Activated CD4-positive, alpha-beta T cell treated with anti-CD3 and anti-CD28 coated beads for 48 hours (primary cell): ENCODE measurements around the gene DNAJC24.
"Not testable (repeated sequence)": the region's sequence is repeated elsewhere in the genome, so short reads cannot be mapped to it uniquely, and the experiment has no call there.

ENCODE experiments used
- DNase-seq: peaks from one replicate; pipeline ENCODE4 v3.0.0-alpha.2; 2020

DNAJC24 gene, protein sequence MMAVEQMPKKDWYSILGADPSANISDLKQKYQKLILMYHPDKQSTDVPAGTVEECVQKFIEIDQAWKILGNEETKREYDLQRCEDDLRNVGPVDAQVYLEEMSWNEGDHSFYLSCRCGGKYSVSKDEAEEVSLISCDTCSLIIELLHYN

GRCh38 chr11:31369348-31370329 is at the start of gene DNAJC24, which contains the start of gene DCDC1:
Gene DNAJC24, plus strand, starts transcription at chr11:31369860. Its CDS starts 889 bp downstream, at chr11:31370749.
Gene DCDC1, minus strand, starts transcription at chr11:31369739. Its CDS starts 41,459 bp downstream, at chr11:31328280.
- peak; percentile 95 for DNase-seq

DNA sequence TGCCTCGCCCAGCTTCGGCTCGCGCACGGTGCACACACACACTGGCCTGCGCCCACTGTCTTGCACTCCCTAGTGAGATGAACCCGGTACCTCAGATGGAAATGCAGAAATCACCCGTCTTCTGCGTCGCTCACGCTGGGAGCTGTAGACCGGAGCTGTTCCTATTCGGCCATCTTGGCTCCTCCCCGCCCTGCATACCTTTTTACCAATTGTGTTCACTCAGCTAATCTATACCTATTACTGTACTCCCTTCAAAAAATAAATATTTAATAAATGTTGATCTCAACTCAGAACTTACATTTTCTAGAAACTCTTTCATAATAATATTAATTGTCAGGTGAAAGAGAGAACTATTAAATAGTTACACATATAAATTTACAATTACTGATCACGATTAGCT is 48.2 kb upstream of the DNAJC24 start:
- not testable (repeated sequence) for DNase-seq

- no peak for DNase-seq
Observed at GRCh38 chr11:31323145-31323544, 46.5 kb upstream of the DNAJC24 start.

DNA sequence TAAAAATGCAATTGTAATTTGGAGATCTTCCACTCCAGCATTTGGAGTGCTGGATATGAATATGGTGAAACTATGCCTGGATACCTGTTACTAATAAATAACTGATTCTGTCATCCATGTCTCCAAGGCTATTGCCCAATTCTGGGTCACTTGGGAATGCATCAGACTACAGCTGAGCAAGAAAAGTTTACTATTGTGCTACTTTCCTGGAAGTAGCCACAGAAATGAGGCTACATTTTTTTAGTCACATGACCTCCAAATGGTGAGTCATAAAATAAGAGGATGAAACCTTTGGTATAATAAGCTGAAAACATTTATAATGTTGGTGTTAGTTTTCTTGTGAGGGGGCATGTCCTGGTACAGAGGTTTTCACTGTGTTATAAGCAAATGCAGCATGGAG is 44.5 kb upstream of the DNAJC24 start:
- no peak for DNase-seq

GRCh38 chr11:31326470-31327148 is 43.1 kb upstream of the DNAJC24 start:
- no peak for DNase-seq

DNA sequence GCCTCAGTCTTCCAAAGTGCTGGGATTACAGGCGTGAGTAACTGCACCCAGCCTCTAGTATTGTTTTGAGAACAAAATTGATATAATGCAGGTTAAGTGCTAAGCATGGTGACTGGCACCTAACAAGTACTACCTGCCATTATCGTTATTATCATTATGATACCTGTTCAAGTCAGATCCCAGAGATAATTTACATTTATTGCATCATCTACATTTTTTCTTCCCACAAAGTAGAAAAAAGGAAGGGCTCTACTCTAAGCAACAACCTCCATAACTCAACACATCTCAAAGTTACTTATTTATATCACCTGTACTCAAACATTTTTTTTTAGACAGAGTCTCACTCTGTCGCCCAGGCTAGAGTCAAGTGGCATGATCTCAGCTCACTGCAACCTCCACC is 42.2 kb upstream of the DNAJC24 start:
- DNase-seq: no peak

GRCh38 chr11:31328697-31329096 is 41.0 kb upstream of the DNAJC24 start:
- no peak for DNase-seq

- DNase-seq: no peak
Observed at GRCh38 chr11:31337806-31338205, 31.9 kb upstream of the DNAJC24 start.

DNA sequence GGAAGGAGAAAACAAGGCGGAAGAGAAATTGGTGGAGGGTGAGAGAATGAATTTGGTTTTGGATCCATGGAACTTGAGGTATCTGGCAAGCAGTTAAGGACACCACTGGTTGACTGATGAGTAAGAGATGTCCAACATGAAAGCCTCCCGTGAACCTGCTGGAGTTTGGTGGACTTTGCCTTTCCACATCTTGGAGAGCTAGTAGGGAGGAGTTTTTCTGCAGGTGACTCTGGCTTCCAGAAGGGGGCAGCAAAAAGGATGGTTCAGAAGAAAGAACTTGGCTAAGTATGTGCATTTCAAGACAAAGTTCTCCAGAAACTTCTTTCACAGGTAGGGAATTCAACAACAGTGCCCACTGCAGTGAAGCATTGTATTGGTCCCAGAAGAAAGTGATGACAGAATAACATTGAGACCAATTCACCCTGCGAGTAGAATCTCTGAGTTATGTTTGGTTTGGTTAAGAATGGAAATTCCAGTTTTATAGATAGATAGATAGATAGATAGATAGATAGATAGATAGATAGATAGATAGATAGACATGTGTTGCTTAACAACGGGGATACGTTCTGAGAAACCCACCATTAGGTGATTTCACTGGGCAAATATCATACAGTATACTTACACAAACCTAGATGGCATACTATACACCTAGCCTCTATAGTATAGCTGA is 28.6 kb upstream of the DNAJC24 start:
- peak; percentile 7 for DNase-seq

DNA sequence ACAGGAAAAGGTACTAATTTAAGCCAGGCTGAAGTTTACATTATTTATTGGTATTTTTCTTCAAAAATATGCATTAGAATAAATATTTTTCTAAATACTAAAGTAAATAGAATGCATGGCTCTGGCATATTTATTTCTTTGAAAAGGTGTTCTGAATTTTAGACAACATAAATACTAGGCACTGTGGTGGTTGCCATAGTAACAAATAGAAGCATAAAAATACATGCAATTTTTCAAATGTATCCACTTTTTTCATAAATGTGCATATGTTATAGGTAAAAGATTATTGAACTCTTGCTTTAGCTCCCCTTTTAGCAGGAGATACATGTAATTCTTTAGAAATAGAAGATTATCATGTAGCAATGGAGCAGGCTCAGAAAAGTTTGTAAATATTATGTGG is 18.5 kb upstream of the DNAJC24 start:
- no peak for DNase-seq

DNA sequence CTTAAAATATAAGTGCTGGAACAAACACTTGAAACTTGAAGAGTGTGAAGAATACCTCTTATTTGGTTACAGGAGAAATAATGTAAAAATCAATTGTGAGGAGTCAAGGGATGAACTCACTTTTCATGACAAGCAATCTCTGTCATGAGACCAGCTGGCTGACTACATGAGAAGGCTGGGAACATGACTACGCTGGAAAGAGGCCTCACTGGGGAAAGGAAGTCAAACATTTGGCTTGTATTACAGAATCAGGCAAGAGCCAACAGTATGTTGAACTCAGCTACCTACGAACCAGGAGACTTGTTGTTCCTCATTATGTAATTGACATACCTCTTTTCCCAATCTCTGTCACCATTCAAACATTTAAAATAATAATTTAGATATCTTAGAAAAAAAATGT is 14.5 kb upstream of the DNAJC24 start:
- no peak for DNase-seq

DNA sequence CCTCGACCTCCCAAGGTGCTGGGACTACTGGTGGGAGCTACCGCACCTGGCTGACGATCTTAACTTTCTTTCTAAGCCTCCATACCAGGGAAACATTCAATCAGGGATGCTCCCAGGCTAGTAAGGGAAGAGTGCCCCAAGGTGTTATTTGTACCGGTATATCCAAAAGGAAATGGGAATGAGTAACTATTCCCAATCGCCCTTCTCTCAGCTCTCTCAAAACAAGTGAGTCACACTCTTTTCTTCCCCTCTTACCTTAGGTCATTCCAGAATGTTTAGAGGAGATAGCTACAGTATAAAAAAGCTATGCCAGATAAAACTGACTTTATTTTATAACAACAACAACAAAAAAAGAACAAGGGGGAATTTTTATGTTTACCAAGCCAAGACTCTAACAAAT is 13.8 kb upstream of the DNAJC24 start:
- no peak for DNase-seq

DNA sequence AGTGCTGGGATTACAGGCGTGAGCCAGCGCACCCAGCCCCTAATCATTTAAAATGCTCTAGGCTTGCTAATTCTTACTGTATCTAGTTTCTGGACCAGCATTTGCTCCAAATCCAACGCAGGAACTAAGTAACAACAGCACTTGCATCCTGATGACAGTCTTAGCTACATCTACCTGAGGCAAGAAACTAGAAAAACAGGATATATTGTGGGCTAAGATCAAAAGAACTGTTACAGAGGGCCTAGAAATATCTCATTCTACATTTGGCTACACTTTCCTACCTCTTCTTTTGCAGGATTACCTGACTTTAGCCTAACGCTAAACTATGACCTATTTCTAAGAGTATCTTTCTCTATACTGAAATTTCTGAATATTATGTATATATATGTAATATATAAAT is 7.9 kb upstream of the DNAJC24 start:
- no peak for DNase-seq

DNA sequence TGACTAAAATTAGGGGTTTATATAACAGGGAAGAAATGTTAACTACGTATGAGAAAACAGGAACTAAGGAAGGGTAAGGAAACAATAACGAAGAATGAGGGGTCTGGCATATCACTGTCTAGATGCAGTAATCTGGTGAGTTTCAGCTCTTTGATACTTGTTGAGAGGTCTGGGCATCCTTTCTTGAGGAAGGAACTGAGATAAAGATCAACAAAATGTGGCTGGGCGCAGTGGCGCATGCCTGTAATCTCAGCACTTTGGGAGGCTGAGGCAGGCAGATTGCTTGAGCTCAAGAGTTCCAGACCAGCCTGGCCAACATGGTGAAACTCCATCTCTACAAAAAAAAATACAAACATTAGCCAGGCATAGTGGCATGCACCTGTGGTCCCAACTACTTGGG is 2.9 kb upstream of the DNAJC24 start:
- DNase-seq: no peak

GRCh38 chr11:31375879-31376278 is 6.2 kb downstream of the DNAJC24 start:
- DNase-seq: peak; percentile 15

DNA sequence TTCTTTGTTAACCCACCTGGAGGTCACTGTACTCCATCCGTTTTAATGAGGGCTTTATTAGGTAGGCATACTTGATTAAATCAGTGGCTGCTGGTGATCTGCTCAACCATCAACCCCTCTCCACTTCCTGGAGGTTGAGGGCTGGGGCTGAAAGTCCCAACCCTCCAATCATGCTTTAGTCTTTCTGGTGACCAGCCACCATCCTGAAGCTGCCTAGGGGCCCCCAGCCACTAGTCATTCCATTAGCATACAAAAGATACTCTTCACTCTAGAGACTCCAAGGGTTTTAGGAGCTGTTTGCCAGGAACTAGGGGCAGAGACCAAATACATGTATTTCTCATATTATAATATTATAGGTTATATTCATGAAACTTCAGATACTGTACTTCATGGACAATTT is 13.5 kb downstream of the DNAJC24 start:
- DNase-seq: no peak

- DNase-seq: no peak
Observed at GRCh38 chr11:31387379-31387778, 17.7 kb downstream of the DNAJC24 start.

DNA sequence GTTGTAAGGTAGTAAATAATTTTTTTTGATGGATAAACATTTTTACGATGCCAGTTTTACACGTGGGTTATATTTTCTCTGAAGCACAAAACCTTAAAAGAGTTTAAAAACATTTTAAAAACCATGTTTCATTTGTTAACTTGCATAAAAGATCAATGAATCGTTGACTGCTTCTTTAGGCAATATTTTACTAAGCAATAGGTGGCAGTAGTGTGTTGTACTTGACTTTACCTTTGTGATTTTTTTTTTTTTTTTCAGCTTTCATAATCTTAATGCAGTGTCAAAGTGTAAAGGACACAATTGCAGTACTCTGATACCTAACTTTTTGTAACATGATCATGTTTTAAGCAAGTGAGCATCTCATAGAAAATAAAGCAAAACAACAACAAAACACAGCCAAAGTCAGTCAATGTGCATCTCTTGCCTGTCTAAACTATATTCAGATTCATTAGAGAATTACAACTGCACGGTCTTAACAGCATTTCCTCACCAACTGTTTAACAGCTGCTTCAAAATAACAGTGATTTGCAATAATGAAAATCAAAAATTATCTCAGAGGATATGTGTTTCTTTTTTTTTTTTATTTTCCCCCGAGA is 27.7 kb downstream of the DNAJC24 start:
- no peak for DNase-seq

- DNase-seq: no peak
Observed at GRCh38 chr11:31404614-31405013, 35.0 kb downstream of the DNAJC24 start.

- peak; percentile 4 for DNase-seq
Observed at GRCh38 chr11:31408201-31408600, 38.5 kb downstream of the DNAJC24 start.

DNA sequence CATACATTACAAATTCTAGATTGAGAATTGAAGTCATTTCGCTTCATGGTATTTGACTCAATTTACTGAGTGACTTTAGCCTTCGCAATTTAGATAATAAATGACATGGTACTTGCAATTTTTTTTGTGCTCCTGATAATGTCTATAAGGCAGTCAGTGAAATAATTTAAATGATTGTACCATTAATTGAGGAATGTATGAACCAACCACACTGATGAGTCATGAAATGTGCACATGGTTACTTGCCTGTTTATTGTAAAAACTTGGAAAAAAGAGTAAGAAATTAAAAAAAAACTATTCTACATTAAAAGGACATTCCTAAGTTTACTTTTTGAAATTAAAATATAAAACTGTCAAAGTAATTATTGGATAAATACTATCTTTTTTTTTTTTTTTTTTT is 43.3 kb downstream of the DNAJC24 start:
- DNase-seq: no peak

- no peak for DNase-seq
Observed at GRCh38 chr11:31414338-31414737, 44.7 kb downstream of the DNAJC24 start.

DNA sequence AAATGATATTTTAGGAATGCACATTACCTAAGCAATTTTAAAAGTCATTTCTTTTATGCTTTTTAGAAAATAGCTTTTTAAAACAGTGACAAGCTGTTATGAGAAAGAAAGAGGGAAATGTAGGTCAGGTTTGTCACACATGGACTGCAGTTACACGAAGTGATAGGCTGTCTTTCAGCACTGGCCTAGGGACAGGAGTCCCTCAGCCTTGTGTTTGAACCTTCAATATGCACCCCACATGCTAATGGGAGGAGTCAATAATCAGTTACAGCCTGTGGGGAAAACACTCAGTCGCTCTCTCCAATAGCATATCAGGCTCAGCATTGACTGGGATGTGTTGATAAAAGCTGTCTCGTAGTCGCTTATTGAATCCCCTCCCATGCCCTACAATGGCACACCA is 45.8 kb downstream of the DNAJC24 start:
- no peak for DNase-seq
